HCT116 (cell line): Measurements from ENCODE around the gene DIP2C. TPM values are rescaled to one million over a fixed set of nuclear protein-coding genes. Genes with fewer than 3 reads are reported as not detected.

ENCODE experiments used
- ATAC-seq: fragments of 200-7000 bp; cut with Tn5 transposase; 2 replicates; pipeline ENCODE4 v1.9.1; 2020; ENCODE audit warnings: mild to moderate bottlenecking, moderate library complexity
- BruUV-seq: library from RNA; stranded (reverse); fragments of 400-500 nt; replicated peaks from 2 replicates; lab custom pipeline; 2021; lab: Mats Ljungman, UMichigan
- CTCF ChIA-PET: fragments of 300-600 bp; sonication (Branson Sonifier 250); formaldehyde crosslinking; loops from one replicate; lab custom pipeline; 2021; ENCODE audit warnings: antibody characterized with exemption; lab: Charles Lee
- POLR2A ChIA-PET: fragments of 300-600, 350-600 bp; sonication (Branson Sonifier 250); formaldehyde crosslinking; loops from one replicate; lab custom pipeline; 2021; ENCODE audit warnings: antibody characterized with exemption; lab: Charles Lee
- RAD21 ChIA-PET, 2 experiments: fragments of 300-600 bp; sonication (Branson Sonifier 250); formaldehyde crosslinking; loops; one replicate each; lab custom pipeline; 2023; ENCODE audit warnings: low total read pairs in 2 of 2; ENCODE audit not compliant: uncharacterized antibody in 2 of 2, unreplicated experiment in 2 of 2, low non-redundant PET in 1 of 2; lab: Charles Lee
- DNase-seq: peaks from one replicate; pipeline ENCODE4 v3.0.0-alpha.2; 2010; ENCODE audit warnings: low read depth, low spot score
- H2AFZ ChIP-seq: fragments of 200-600 bp; shearing (Covaris generic), sonication (generic); 2 replicates; pipeline ENCODE4 v1.6.1; 2017; ENCODE audit warnings: low read depth, mixed run types, mixed read lengths, antibody characterized with exemption, low read length; ENCODE audit not compliant: poor library complexity, severe bottlenecking
- H3K27ac ChIP-seq: 2 replicates; pipeline ENCODE4 v1.5.1; 2012; ENCODE audit warnings: low read depth, low read length
- H3K27me3 ChIP-seq: fragments of 200-600 bp; sonication (generic); 2 replicates; pipeline ENCODE4 v1.6.1; 2016; ENCODE audit warnings: mixed run types, low read length, mixed read lengths; ENCODE audit not compliant: insufficient read depth
- H3K36me3 ChIP-seq, 2 experiments: fragments of 200-500 bp in 1 of 2; fragments of 200-600 bp in 1 of 2; sonication (Bioruptor generic) in 1 of 2; sonication (generic) in 1 of 2; 2 replicates each; pipeline versions ENCODE4 v1.5.1 to v1.6.1; 2014 to 2016; ENCODE audit warnings: low read length in 2 of 2, inconsistent platforms in 1 of 2, mixed read lengths in 1 of 2, mixed run types in 1 of 2; ENCODE audit not compliant: insufficient read depth in 2 of 2, control insufficient read depth in 1 of 2
- H3K4me1 ChIP-seq, 2 experiments: fragments of 200-600 bp in 1 of 2; sonication (generic) in 1 of 2; 2 replicates each; pipeline versions ENCODE4 v1.5.1 to v1.6.1; 2012 to 2017; ENCODE audit warnings: low read length in 2 of 2, inconsistent platforms in 1 of 2, mild to moderate bottlenecking in 1 of 2, mixed read lengths in 1 of 2, mixed run types in 1 of 2, moderate library complexity in 1 of 2; ENCODE audit not compliant: insufficient read depth in 2 of 2, control insufficient read depth in 1 of 2
- H3K4me2 ChIP-seq: fragments of 200-600 bp; sonication (generic); 2 replicates; pipeline ENCODE4 v1.6.1; 2017; ENCODE audit warnings: mixed run types, low read length, mixed read lengths
- H3K4me3 ChIP-seq, 2 experiments: fragments of 200-600 bp in 1 of 2; sonication (generic) in 1 of 2; replicated peaks in 1 of 2; 2 replicates each; pipeline ENCODE4 v1.5.1; 2011 to 2016; ENCODE audit warnings: low read length in 2 of 2, control low read depth in 1 of 2, low read depth in 1 of 2, mild to moderate bottlenecking in 1 of 2, mixed read lengths in 1 of 2, mixed run types in 1 of 2
- H3K79me2 ChIP-seq: fragments of 200-600 bp; sonication (generic); 2 replicates; pipeline ENCODE4 v1.6.1; 2017; ENCODE audit warnings: mild to moderate bottlenecking, mixed run types, low read length, moderate library complexity, mixed read lengths; ENCODE audit not compliant: insufficient read depth
- H3K9ac ChIP-seq: fragments of 200-600 bp; sonication (generic); 2 replicates; pipeline ENCODE4 v1.6.1; 2016; ENCODE audit warnings: low read length, mixed read lengths
- H3K9me2 ChIP-seq: fragments of 200-600 bp; sonication (generic), shearing (Covaris generic); 2 replicates; pipeline ENCODE4 v1.6.1; 2017; ENCODE audit warnings: mixed run types, mild to moderate bottlenecking, moderate library complexity; ENCODE audit not compliant: insufficient read depth
- H3K9me3 ChIP-seq, 2 experiments: fragments of 200-500 bp in 1 of 2; fragments of 200-600 bp in 1 of 2; sonication (Bioruptor generic) in 1 of 2; sonication (generic) in 1 of 2; 2 replicates each; pipeline ENCODE4 v1.6.1; 2014 to 2017; ENCODE audit warnings: low read length in 2 of 2, mixed read lengths in 2 of 2, inconsistent platforms in 1 of 2, low read depth in 1 of 2, mild to moderate bottlenecking in 1 of 2, mixed run types in 1 of 2, moderate library complexity in 1 of 2; ENCODE audit not compliant: control insufficient read depth in 1 of 2, insufficient read depth in 1 of 2
- H4K20me1 ChIP-seq: fragments of 200-600 bp; sonication (generic), shearing (Covaris generic); 2 replicates; pipeline ENCODE4 v1.6.1; 2017; ENCODE audit warnings: mixed run types, mild to moderate bottlenecking, moderate library complexity; ENCODE audit not compliant: insufficient read depth
- CBX3 ChIP-seq: IDR thresholded peaks from 2 replicates; pipeline ENCODE4 v1.6.1; 2012; ENCODE audit warnings: low read depth
- CEBPB ChIP-seq: IDR thresholded peaks from 2 replicates; pipeline ENCODE4 v1.6.1; 2012; ENCODE audit warnings: low read depth
- EGR1 ChIP-seq: IDR thresholded peaks from 2 replicates; pipeline ENCODE4 v1.6.1; 2012; ENCODE audit warnings: low read depth
- POLR2A ChIP-seq: IDR thresholded peaks from 2 replicates; pipeline ENCODE4 v1.7.0; 2011; ENCODE audit warnings: borderline replicate concordance; ENCODE audit not compliant: insufficient read depth, insufficient read length; ENCODE audit errors: extremely low read depth
- POLR2AphosphoS5 ChIP-seq: IDR thresholded peaks from 2 replicates; pipeline ENCODE4 v1.6.1; 2011; ENCODE audit warnings: mild to moderate bottlenecking, low read depth, low read length, moderate library complexity
- SRF ChIP-seq: IDR thresholded peaks from 2 replicates; pipeline ENCODE4 v1.6.1; 2012; ENCODE audit warnings: low read depth
- ZFX ChIP-seq: fragments of 450-650 bp; IDR thresholded peaks from 2 replicates; pipeline ENCODE4 v1.6.1; 2017
- intact Hi-C: fragments of 100-400 bp; cut with micrococcal nuclease; formaldehyde crosslinking; loops from 2 replicates; pipeline ENCODE4 v1.10.0; 2022
- total RNA-seq: library from RNA; stranded (reverse); gene quantifications from one replicate; pipeline ENCODE4 v1.2.1, GENCODE V29; 2021; ENCODE audit not compliant: unreplicated experiment
- TF ChIP-seq, protein P1 (sequence below), 3 experiments: fragments of 200-600 bp in 1 of 3; sonication (generic) in 1 of 3; IDR thresholded peaks in 2 of 3; conservative IDR thresholded peaks in 1 of 3; 2 replicates each; pipeline ENCODE4 v1.5.1; 2012 to 2017; ENCODE audit warnings: low read depth in 2 of 3, low read length in 2 of 3, antibody characterized with exemption in 1 of 3, borderline replicate concordance in 1 of 3, control low read depth in 1 of 3, mild to moderate bottlenecking in 1 of 3, mixed read lengths in 1 of 3, mixed run types in 1 of 3, moderate library complexity in 1 of 3; ENCODE audit not compliant: insufficient read depth in 1 of 3
- TF ChIP-seq, protein P2 (sequence below): IDR thresholded peaks from 2 replicates; pipeline ENCODE4 v1.6.1; 2011; ENCODE audit warnings: mild to moderate bottlenecking, low read length, moderate library complexity; ENCODE audit not compliant: insufficient replicate concordance; ENCODE audit errors: extremely low read depth

Gene DIP2C
- total RNA-seq, 1 experiment from 2014 or later: 15.4 TPM

DNA sequence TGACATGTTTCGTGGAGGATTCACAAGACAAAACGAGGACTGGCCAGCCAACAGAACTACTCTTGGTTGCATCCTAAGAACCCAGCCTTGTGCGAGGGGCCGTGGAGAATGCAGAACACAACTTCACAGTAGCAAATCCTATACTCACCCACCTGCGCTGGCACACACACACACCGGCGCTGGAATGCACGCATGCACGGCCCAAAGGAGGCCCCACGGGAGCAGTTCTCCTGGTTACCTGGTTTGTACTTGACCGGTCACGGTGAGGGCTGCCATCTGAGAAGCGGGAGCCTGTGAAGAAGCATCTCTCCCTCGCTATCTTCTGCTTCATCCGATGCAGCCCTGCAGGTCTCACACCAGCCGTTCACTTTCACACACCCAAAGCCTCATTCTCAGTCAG, 416.4 kb downstream of the DIP2C start:
- H3K4me3 ChIP-seq: no peak overlapping the region
- ChIA-PET CTCF (no interaction called here), RAD21 (no interaction called here), POLR2A (no interaction called here)
- no peaks in the 10 kb centered on the region for H3K36me3 ChIP-seq
- H3K9me2 ChIP-seq: no peaks in the 10 kb centered on the region
- H3K4me2 ChIP-seq: no peak overlapping the region
- H3K9me3 ChIP-seq: no peaks in the 10 kb centered on the region
- H3K4me1 ChIP-seq: no peaks in the 10 kb centered on the region
- BruUV-seq: no TSS peak
- no peaks in the 10 kb centered on the region for H3K27me3 ChIP-seq
- no peak overlapping the region for H3K9ac ChIP-seq
- DNase-seq: no peak
- intact Hi-C loops: no loop called here
- H2AFZ ChIP-seq: no peak overlapping the region
- H3K79me2 ChIP-seq: no peaks in the 10 kb centered on the region
- ATAC-seq: no peak
- no peak for TF ChIP-seq CBX3
- no peak overlapping the region for H3K27ac ChIP-seq
- H4K20me1 ChIP-seq: no peaks in the 10 kb centered on the region

DNA sequence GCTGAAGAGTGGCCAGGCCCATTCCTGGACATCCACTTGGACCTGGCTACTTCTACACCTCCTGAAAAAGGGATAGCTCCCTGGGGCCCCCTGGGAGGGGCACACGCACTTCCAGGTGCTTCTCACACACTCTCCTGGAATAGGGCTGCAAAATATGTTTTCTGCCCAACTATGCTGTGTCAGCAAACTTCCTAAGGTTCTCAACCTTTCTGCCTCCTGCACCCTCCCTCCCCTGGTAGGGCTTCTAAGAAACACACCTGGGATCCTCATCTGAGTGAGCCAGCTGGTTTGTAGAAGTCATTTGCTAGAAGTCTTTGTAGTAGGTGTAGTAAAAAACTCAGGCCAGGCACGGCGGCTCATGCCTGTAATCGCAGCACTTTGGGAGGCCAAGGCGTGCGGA, 417.7 kb downstream of the DIP2C start:
- H3K9me2 ChIP-seq: no peaks in the 10 kb centered on the region
- ChIA-PET CTCF (no interaction called here), RAD21 (no interaction called here), POLR2A (no interaction called here)
- H2AFZ ChIP-seq: no peak overlapping the region
- H3K27me3 ChIP-seq: no peaks in the 10 kb centered on the region
- H3K9ac ChIP-seq: no peak overlapping the region
- no TSS peak for BruUV-seq
- no peaks in the 10 kb centered on the region for H3K79me2 ChIP-seq
- H3K4me1 ChIP-seq: peaks cover 6 to 7% of the 10 kb centered on the region in 2 experiments; a peak in 3 of 4 replicates
- intact Hi-C loops: no loop called here
- no peaks in the 10 kb centered on the region for H3K9me3 ChIP-seq
- H3K36me3 ChIP-seq: no peaks in the 10 kb centered on the region
- H3K27ac ChIP-seq: no peak overlapping the region
- ATAC-seq (no peak), DNase-seq (no peak)
- TF ChIP-seq SRF: no peak
- TF ChIP-seq POLR2AphosphoS5: no peak
- no peak for TF ChIP-seq POLR2A
- TF ChIP-seq, protein P1, sequence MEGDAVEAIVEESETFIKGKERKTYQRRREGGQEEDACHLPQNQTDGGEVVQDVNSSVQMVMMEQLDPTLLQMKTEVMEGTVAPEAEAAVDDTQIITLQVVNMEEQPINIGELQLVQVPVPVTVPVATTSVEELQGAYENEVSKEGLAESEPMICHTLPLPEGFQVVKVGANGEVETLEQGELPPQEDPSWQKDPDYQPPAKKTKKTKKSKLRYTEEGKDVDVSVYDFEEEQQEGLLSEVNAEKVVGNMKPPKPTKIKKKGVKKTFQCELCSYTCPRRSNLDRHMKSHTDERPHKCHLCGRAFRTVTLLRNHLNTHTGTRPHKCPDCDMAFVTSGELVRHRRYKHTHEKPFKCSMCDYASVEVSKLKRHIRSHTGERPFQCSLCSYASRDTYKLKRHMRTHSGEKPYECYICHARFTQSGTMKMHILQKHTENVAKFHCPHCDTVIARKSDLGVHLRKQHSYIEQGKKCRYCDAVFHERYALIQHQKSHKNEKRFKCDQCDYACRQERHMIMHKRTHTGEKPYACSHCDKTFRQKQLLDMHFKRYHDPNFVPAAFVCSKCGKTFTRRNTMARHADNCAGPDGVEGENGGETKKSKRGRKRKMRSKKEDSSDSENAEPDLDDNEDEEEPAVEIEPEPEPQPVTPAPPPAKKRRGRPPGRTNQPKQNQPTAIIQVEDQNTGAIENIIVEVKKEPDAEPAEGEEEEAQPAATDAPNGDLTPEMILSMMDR (IDR thresholded peaks at IDR 0.05 in 2 of 3, conservative IDR thresholded peaks at IDR 0.05 in 1 of 3; ENCODE audit: borderline replicate concordance in 1 of 3, insufficient read depth in 1 of 3, low read depth in 2 of 3, low read length in 2 of 3): no peak
- TF ChIP-seq, protein P2, sequence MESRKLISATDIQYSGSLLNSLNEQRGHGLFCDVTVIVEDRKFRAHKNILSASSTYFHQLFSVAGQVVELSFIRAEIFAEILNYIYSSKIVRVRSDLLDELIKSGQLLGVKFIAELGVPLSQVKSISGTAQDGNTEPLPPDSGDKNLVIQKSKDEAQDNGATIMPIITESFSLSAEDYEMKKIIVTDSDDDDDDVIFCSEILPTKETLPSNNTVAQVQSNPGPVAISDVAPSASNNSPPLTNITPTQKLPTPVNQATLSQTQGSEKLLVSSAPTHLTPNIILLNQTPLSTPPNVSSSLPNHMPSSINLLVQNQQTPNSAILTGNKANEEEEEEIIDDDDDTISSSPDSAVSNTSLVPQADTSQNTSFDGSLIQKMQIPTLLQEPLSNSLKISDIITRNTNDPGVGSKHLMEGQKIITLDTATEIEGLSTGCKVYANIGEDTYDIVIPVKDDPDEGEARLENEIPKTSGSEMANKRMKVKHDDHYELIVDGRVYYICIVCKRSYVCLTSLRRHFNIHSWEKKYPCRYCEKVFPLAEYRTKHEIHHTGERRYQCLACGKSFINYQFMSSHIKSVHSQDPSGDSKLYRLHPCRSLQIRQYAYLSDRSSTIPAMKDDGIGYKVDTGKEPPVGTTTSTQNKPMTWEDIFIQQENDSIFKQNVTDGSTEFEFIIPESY: no peak
- TF ChIP-seq EGR1: no peak
- TF ChIP-seq ZFX: no peak
- no peak for TF ChIP-seq CEBPB
- H4K20me1 ChIP-seq: no peaks in the 10 kb centered on the region
- no peak overlapping the region for H3K4me2 ChIP-seq
- H3K4me3 ChIP-seq: no peak overlapping the region
